Karpas-422 (cell line): ENCODE results near the gene GOLGA6L24. TPM values are rescaled to one million over a fixed set of nuclear protein-coding genes. Genes with fewer than 3 reads are reported as not detected.
"Not testable (repeated sequence)": the region's sequence is repeated elsewhere in the genome, so short reads cannot be mapped to it uniquely, and the experiment has no call there.

Source experiments
- DNase-seq: peaks from one replicate; pipeline ENCODE4 v3.0.0-alpha.2; 2015
- H2AFZ ChIP-seq: fragments of 200-600 bp; sonication (generic); 2 replicates; pipeline ENCODE4 v1.6.1; 2014; ENCODE audit warnings: antibody characterized with exemption, low read length, mixed read lengths
- H3K27ac ChIP-seq: fragments of 200-600 bp; sonication (generic); 2 replicates; pipeline ENCODE4 v1.5.1; 2014; ENCODE audit warnings: mild to moderate bottlenecking, low read length, moderate library complexity
- H3K27me3 ChIP-seq: fragments of 200-600 bp; sonication (generic); 2 replicates; pipeline ENCODE4 v1.6.1; 2014; ENCODE audit warnings: low read length, mixed read lengths
- H3K36me3 ChIP-seq: fragments of 200-600 bp; sonication (generic); 2 replicates; pipeline ENCODE4 v1.6.1; 2014; ENCODE audit warnings: low read length, mixed read lengths; ENCODE audit not compliant: insufficient read depth
- H3K4me1 ChIP-seq: fragments of 200-600 bp; sonication (generic); 2 replicates; pipeline ENCODE4 v1.6.1; 2014; ENCODE audit warnings: mild to moderate bottlenecking, low read length, mixed read lengths
- H3K4me2 ChIP-seq: fragments of 200-600 bp; sonication (generic); 2 replicates; pipeline ENCODE4 v1.6.1; 2014; ENCODE audit warnings: low read length, low read depth, mild to moderate bottlenecking; ENCODE audit not compliant: poor library complexity, severe bottlenecking
- H3K4me3 ChIP-seq: fragments of 200-600 bp; sonication (generic); 2 replicates; pipeline ENCODE4 v1.5.1; 2014; ENCODE audit warnings: mild to moderate bottlenecking, antibody characterized with exemption, low read length, mixed read lengths
- H3K79me2 ChIP-seq: fragments of 200-600 bp; sonication (generic); 2 replicates; pipeline ENCODE4 v1.6.1; 2014; ENCODE audit warnings: mild to moderate bottlenecking, low read length, mixed read lengths
- H3K9ac ChIP-seq: fragments of 200-600 bp; sonication (generic); 2 replicates; pipeline ENCODE4 v1.6.0; 2014; ENCODE audit warnings: low read length
- H3K9me2 ChIP-seq: fragments of 200-600 bp; sonication (generic), shearing (Covaris generic); replicated peaks from 2 replicates; pipeline ENCODE4 v1.6.0; 2014; ENCODE audit warnings: mild to moderate bottlenecking, low read length, moderate library complexity; ENCODE audit not compliant: insufficient read depth
- H3K9me3 ChIP-seq: fragments of 300-700, 200-600 bp; sonication (generic); 2 replicates; pipeline ENCODE4 v1.6.1; 2014; ENCODE audit warnings: low read length, mixed read lengths
- H4K20me1 ChIP-seq: fragments of 200-600 bp; sonication (generic); 2 replicates; pipeline ENCODE4 v1.6.1; 2014; ENCODE audit warnings: mild to moderate bottlenecking, antibody characterized with exemption, low read length, low read depth; ENCODE audit not compliant: insufficient read depth
- total RNA-seq: library from RNA; depleted of rRNA; stranded (reverse); fragments of >200 nt; shearing (Covaris generic); gene quantifications from 2 replicates; pipeline ENCODE4 v1.2.3, GENCODE V29; 2014; ENCODE audit warnings: low replicate concordance

Gene GOLGA6L24
- total RNA-seq, 1 experiment from 2014 or later, result not detected

GRCh38 chr15:28321358-28322078 lies 36.4 kb downstream of the GOLGA6L24 start:
- H3K4me1 ChIP-seq, H3K27me3 ChIP-seq, H3K9me3 ChIP-seq, DNase-seq, H3K9me2 ChIP-seq, H3K27ac ChIP-seq, H4K20me1 ChIP-seq, H2AFZ ChIP-seq: not testable (repeated sequence)
- H3K79me2 ChIP-seq, result peaks cover 24% of the 10 kb centered on the region
- peak overlapping the region; percentile 47 for H3K4me2 ChIP-seq
- peak overlapping the region; percentile 49; the same call in 1 of the 2 replicates for H3K4me3 ChIP-seq
- H3K36me3 ChIP-seq, result peaks cover 13% of the 10 kb centered on the region; the same call in 1 of the 2 replicates
- H3K9ac ChIP-seq, result peak overlapping the region; percentile 49; the same call in 1 of the 2 replicates

GRCh38 chr15:28319725-28320124 lies 38.2 kb downstream of the GOLGA6L24 start:
- H2AFZ ChIP-seq, H3K27me3 ChIP-seq, H3K27ac ChIP-seq: not testable (repeated sequence)

GRCh38 chr15:28318828-28319227 lies 39.1 kb downstream of the GOLGA6L24 start:
- H2AFZ ChIP-seq, H3K4me1 ChIP-seq, H3K4me2 ChIP-seq, DNase-seq, H4K20me1 ChIP-seq, H3K9ac ChIP-seq, H3K27me3 ChIP-seq, H3K9me3 ChIP-seq, H3K4me3 ChIP-seq, H3K9me2 ChIP-seq, H3K27ac ChIP-seq: not testable (repeated sequence)
- peaks cover 36% of the 10 kb centered on the region for H3K79me2 ChIP-seq
- H3K36me3 ChIP-seq, result peaks cover 16% of the 10 kb centered on the region; the same call in 1 of the 2 replicates

More at GRCh38 chr15:28319725-28320124, 38.2 kb downstream of the GOLGA6L24 start:
- H3K4me1 ChIP-seq, H3K4me3 ChIP-seq, H3K9me2 ChIP-seq, H3K4me2 ChIP-seq, H3K9ac ChIP-seq, H3K9me3 ChIP-seq, DNase-seq, H4K20me1 ChIP-seq: not testable (repeated sequence)
- Histone ChIP-seq H3K79me2 (peaks cover 32% of the 10 kb centered on the region), H3K36me3 (peaks cover 15% of the 10 kb centered on the region; the same call in 1 of the 2 replicates)

- not testable (repeated sequence) for H3K27ac ChIP-seq, H2AFZ ChIP-seq, H3K4me2 ChIP-seq, H3K4me1 ChIP-seq, H3K27me3 ChIP-seq, H3K9me3 ChIP-seq, H3K9ac ChIP-seq, H4K20me1 ChIP-seq, H3K4me3 ChIP-seq, H3K9me2 ChIP-seq, DNase-seq
- Histone ChIP-seq H3K79me2 (peaks cover 40% of the 10 kb centered on the region), H3K36me3 (peaks cover 16% of the 10 kb centered on the region; the same call in 1 of the 2 replicates)
Measured at GRCh38 chr15:28318122-28318521, 39.8 kb downstream of the GOLGA6L24 start.

GRCh38 chr15:28316958-28317357 lies 40.9 kb downstream of the GOLGA6L24 start:
- H3K79me2 ChIP-seq, result peaks cover 40% of the 10 kb centered on the region
- not testable (repeated sequence) for H3K9me2 ChIP-seq, H3K27ac ChIP-seq, DNase-seq, H3K4me3 ChIP-seq, H4K20me1 ChIP-seq, H3K9ac ChIP-seq, H3K4me1 ChIP-seq, H3K4me2 ChIP-seq, H3K9me3 ChIP-seq, H2AFZ ChIP-seq, H3K27me3 ChIP-seq
- H3K36me3 ChIP-seq, result peaks cover 16% of the 10 kb centered on the region; the same call in 1 of the 2 replicates

GRCh38 chr15:28310454-28310853 lies 47.4 kb downstream of the GOLGA6L24 start:
- H3K27ac ChIP-seq, H3K36me3 ChIP-seq, H2AFZ ChIP-seq, H3K4me3 ChIP-seq, H3K9me3 ChIP-seq, H3K4me1 ChIP-seq, H3K9ac ChIP-seq, H4K20me1 ChIP-seq, H3K27me3 ChIP-seq, H3K4me2 ChIP-seq, DNase-seq, H3K9me2 ChIP-seq: not testable (repeated sequence)
- peaks cover 18% of the 10 kb centered on the region for H3K79me2 ChIP-seq

- H2AFZ ChIP-seq, H3K4me1 ChIP-seq, H3K9me2 ChIP-seq, H3K4me3 ChIP-seq, DNase-seq, H4K20me1 ChIP-seq, H3K9me3 ChIP-seq, H3K79me2 ChIP-seq, H3K4me2 ChIP-seq, H3K27me3 ChIP-seq, H3K36me3 ChIP-seq, H3K27ac ChIP-seq, H3K9ac ChIP-seq: not testable (repeated sequence)
Measured at GRCh38 chr15:28308718-28309117, 49.2 kb downstream of the GOLGA6L24 start.
